H1 (cell line): ENCODE measurements around the gene FCRL4. TPM values are rescaled to one million over a fixed set of nuclear protein-coding genes. Genes with fewer than 3 reads are reported as not detected.

ENCODE experiments used
- CTCF ChIA-PET: fragments of 300-600 bp; sonication (Branson Sonifier 250); formaldehyde crosslinking; loops from one replicate; lab custom pipeline; 2021; ENCODE audit not compliant: partially characterized antibody; lab: Charles Lee
- POLR2A ChIA-PET: fragments of 300-600 bp; sonication (Branson Sonifier 250); formaldehyde crosslinking; loops from one replicate; lab custom pipeline; 2021; ENCODE audit warnings: inconsistent platforms; ENCODE audit not compliant: partially characterized antibody; lab: Charles Lee
- DNase-seq, 2 experiments: peaks; one replicate each; pipeline versions ENCODE4 v3.0.0 to v3.0.0-alpha.2; 2010 to 2022; ENCODE audit warnings: low spot score in 2 of 2, low read depth in 1 of 2, mixed read lengths in 1 of 2
- FAIRE-seq: peaks from 2 replicates; lab custom pipeline; 2011; peaks lifted over from hg19 to GRCh38; lab: Jason Lieb, UNC
- H2AFZ ChIP-seq: 2 replicates; pipeline ENCODE4 v1.8.1; 2012; ENCODE audit warnings: low read length, inconsistent platforms
- H2AK5ac ChIP-seq: 2 replicates; pipeline ENCODE4 v1.6.1; 2013; ENCODE audit warnings: low read depth, low read length
- H2BK120ac ChIP-seq: replicated peaks from 2 replicates; pipeline ENCODE3; 2013; ENCODE audit warnings: low read depth, low read length, inconsistent platforms
- H2BK12ac ChIP-seq: 2 replicates; pipeline ENCODE4 v1.6.1; 2013; ENCODE audit warnings: low read depth, low read length
- H2BK15ac ChIP-seq: 2 replicates; pipeline ENCODE4 v1.6.1; 2013; ENCODE audit warnings: low read length
- H2BK20ac ChIP-seq: 2 replicates; pipeline ENCODE4 v1.6.1; 2013; ENCODE audit warnings: low read length
- H2BK5ac ChIP-seq: 2 replicates; pipeline ENCODE4 v1.6.1; 2013; ENCODE audit warnings: low read depth, low read length
- H3K14ac ChIP-seq: 2 replicates; pipeline ENCODE4 v1.6.1; 2013; ENCODE audit warnings: inconsistent platforms; ENCODE audit not compliant: insufficient read length
- H3K18ac ChIP-seq: 2 replicates; pipeline ENCODE4 v1.6.1; 2013; ENCODE audit warnings: low read length; ENCODE audit errors: extremely low read depth
- H3K23ac ChIP-seq: 2 replicates; pipeline ENCODE4 v1.6.1; 2013; ENCODE audit warnings: inconsistent platforms; ENCODE audit not compliant: insufficient read length
- H3K23me2 ChIP-seq: 2 replicates; pipeline ENCODE4 v1.6.1; 2013; ENCODE audit warnings: low read depth, low read length
- H3K27ac ChIP-seq: 2 replicates; pipeline ENCODE4 v1.6.1; 2011; ENCODE audit warnings: low read depth, low read length, inconsistent platforms
- H3K27me3 ChIP-seq, 4 experiments: replicated peaks in 1 of 4; 1 replicate in 1 of 4; 2 replicates in 3 of 4; pipeline versions ENCODE4 v1.6.1 to v1.8.1; 2011 to 2013; ENCODE audit warnings: low read length in 3 of 4, mild to moderate bottlenecking in 3 of 4, inconsistent platforms in 2 of 4, mixed read lengths in 2 of 4, moderate library complexity in 1 of 4; ENCODE audit not compliant: control insufficient read depth in 3 of 4, insufficient read depth in 3 of 4; ENCODE audit errors: extremely low read depth in 1 of 4
- H3K36me3 ChIP-seq, 4 experiments: 2 replicates each; pipeline versions ENCODE4 v1.6.1 to v1.8.1; 2011 to 2013; ENCODE audit warnings: mild to moderate bottlenecking in 4 of 4, low read length in 3 of 4, moderate library complexity in 2 of 4, control low read depth in 1 of 4, inconsistent platforms in 1 of 4; ENCODE audit not compliant: insufficient read depth in 4 of 4, control insufficient read depth in 2 of 4
- H3K4ac ChIP-seq: replicated peaks from 2 replicates; pipeline ENCODE3; 2013; ENCODE audit warnings: low read length, low read depth, mixed read lengths, inconsistent platforms; ENCODE audit not compliant: insufficient read length
- H3K4me1 ChIP-seq, 4 experiments: replicated peaks in 1 of 4; 1 replicate in 1 of 4; 2 replicates in 3 of 4; pipeline versions ENCODE4 v1.6.1 to v1.8.1; 2011 to 2013; ENCODE audit warnings: low read length in 3 of 4, inconsistent platforms in 2 of 4, mixed read lengths in 1 of 4; ENCODE audit not compliant: insufficient read depth in 4 of 4, control insufficient read depth in 3 of 4
- H3K4me2 ChIP-seq, 2 experiments: 2 replicates each; pipeline versions ENCODE4 v1.6.1 to v1.8.1; 2011 to 2013; ENCODE audit warnings: low read depth in 2 of 2, low read length in 2 of 2, control low read depth in 1 of 2, inconsistent platforms in 1 of 2, mild to moderate bottlenecking in 1 of 2; ENCODE audit not compliant: insufficient read depth in 1 of 2
- H3K4me3 ChIP-seq, 4 experiments: fragments of 200-600, 300-600 bp in 1 of 4; sonication (generic), shearing (Covaris generic), sonication (Bioruptor Twin) in 1 of 4; 2 replicates each; pipeline versions ENCODE4 v1.5.1 to v1.8.1; 2011 to 2016; ENCODE audit warnings: low read length in 4 of 4, low read depth in 3 of 4, control low read depth in 2 of 4, inconsistent platforms in 2 of 4, mild to moderate bottlenecking in 2 of 4, mixed read lengths in 1 of 4, moderate library complexity in 1 of 4; ENCODE audit not compliant: insufficient read depth in 2 of 4; ENCODE audit errors: extremely low read depth in 1 of 4
- H3K56ac ChIP-seq: replicated peaks from 2 replicates; pipeline ENCODE3; 2013; ENCODE audit warnings: low read depth, mild to moderate bottlenecking, mixed read lengths, low read length, inconsistent platforms; ENCODE audit not compliant: insufficient read length
- H3K79me1 ChIP-seq: 2 replicates; pipeline ENCODE4 v1.6.1; 2013; ENCODE audit warnings: low read depth, low read length, control low read depth
- H3K79me2 ChIP-seq, 2 experiments: 2 replicates each; pipeline versions ENCODE4 v1.6.1 to v1.8.1; 2012 to 2013; ENCODE audit warnings: low read length in 2 of 2, mild to moderate bottlenecking in 2 of 2, inconsistent platforms in 1 of 2; ENCODE audit not compliant: insufficient read depth in 2 of 2, control insufficient read depth in 1 of 2
- H3K9ac ChIP-seq, 4 experiments: replicated peaks in 1 of 4; 1 replicate in 1 of 4; 2 replicates in 3 of 4; pipeline versions ENCODE4 v1.6.1 to v1.8.1; 2011 to 2013; ENCODE audit warnings: low read depth in 3 of 4, low read length in 3 of 4, control low read depth in 2 of 4, mild to moderate bottlenecking in 2 of 4, moderate library complexity in 2 of 4, inconsistent platforms in 1 of 4; ENCODE audit errors: extremely low read depth in 1 of 4
- H3K9me3 ChIP-seq, 2 experiments: 2 replicates each; pipeline versions ENCODE4 v1.6.1 to v1.8.1; 2012 to 2013; ENCODE audit warnings: mild to moderate bottlenecking in 2 of 2, moderate library complexity in 2 of 2, control low read depth in 1 of 2, inconsistent platforms in 1 of 2, low read depth in 1 of 2, low read length in 1 of 2, mixed read lengths in 1 of 2; ENCODE audit not compliant: insufficient read depth in 2 of 2
- H4K20me1 ChIP-seq, 2 experiments: replicated peaks in 1 of 2; 2 replicates each; pipeline versions ENCODE3 to v1.8.1; 2011 to 2013; ENCODE audit warnings: inconsistent platforms in 2 of 2, low read length in 2 of 2, mild to moderate bottlenecking in 1 of 2; ENCODE audit not compliant: insufficient read depth in 2 of 2, control insufficient read depth in 1 of 2
- H4K5ac ChIP-seq: 2 replicates; pipeline ENCODE4 v1.6.1; 2013; ENCODE audit warnings: low read length, low read depth, mixed read lengths, inconsistent platforms; ENCODE audit not compliant: insufficient read length
- H4K8ac ChIP-seq: 2 replicates; pipeline ENCODE4 v1.8.0; 2013; ENCODE audit warnings: mild to moderate bottlenecking, moderate library complexity, low read length, inconsistent platforms; ENCODE audit not compliant: insufficient read depth; ENCODE audit errors: extremely low read depth
- H4K91ac ChIP-seq: replicated peaks from 2 replicates; pipeline ENCODE3; 2013; ENCODE audit warnings: low read length, mixed read lengths, inconsistent platforms; ENCODE audit not compliant: insufficient read length
- BRCA1 ChIP-seq: IDR thresholded peaks from 2 replicates; pipeline ENCODE4 v1.6.1; 2012; ENCODE audit warnings: low read depth, low read length, improper control_type of control experiment
- CTBP2 ChIP-seq: IDR thresholded peaks from 2 replicates; pipeline ENCODE4 v1.7.0; 2011; ENCODE audit warnings: borderline replicate concordance, mild to moderate bottlenecking, moderate library complexity, mixed read lengths, low read length; ENCODE audit not compliant: insufficient read depth, insufficient read length
- EGR1 ChIP-seq: IDR thresholded peaks from 2 replicates; pipeline ENCODE4 v1.6.1; 2011; ENCODE audit warnings: low read depth, low read length, borderline replicate concordance
- KDM4A ChIP-seq: IDR thresholded peaks from one replicate; pipeline ENCODE4 v1.7.1; 2012; ENCODE audit warnings: low read depth, mild to moderate bottlenecking, moderate library complexity, low read length, inconsistent platforms; ENCODE audit not compliant: severe bottlenecking
- POLR2A ChIP-seq, 2 experiments: IDR thresholded peaks; 1 replicate in 1 of 2; 2 replicates in 1 of 2; pipeline ENCODE4 v1.6.1; 2011; ENCODE audit warnings: low read depth in 2 of 2, low read length in 2 of 2, mild to moderate bottlenecking in 2 of 2; ENCODE audit errors: control extremely low read depth in 1 of 2
- RXRA ChIP-seq: IDR thresholded peaks from 2 replicates; pipeline ENCODE4 v1.6.1; 2011; ENCODE audit warnings: low read depth, mild to moderate bottlenecking, low read length, moderate library complexity; ENCODE audit not compliant: insufficient read depth
- SIX5 ChIP-seq: IDR thresholded peaks from 2 replicates; pipeline ENCODE4 v1.6.1; 2011; ENCODE audit warnings: mild to moderate bottlenecking, low read depth, low read length
- TAF1 ChIP-seq: IDR thresholded peaks from 2 replicates; pipeline ENCODE4 v1.6.1; 2011; ENCODE audit warnings: mild to moderate bottlenecking, low read depth, low read length
- TEAD4 ChIP-seq: IDR thresholded peaks from 2 replicates; pipeline ENCODE4 v1.6.1; 2012; ENCODE audit warnings: low read depth, low read length, inconsistent platforms, mixed read lengths
- YY1 ChIP-seq: IDR thresholded peaks from 2 replicates; pipeline ENCODE4 v1.6.1; 2011; ENCODE audit warnings: low read depth, mild to moderate bottlenecking, low read length
- WGBS, 2 experiments: shearing (Covaris generic) in 1 of 2; methylation state at CpG; one replicate each; pipeline versions ENCODE4 v1.1.6 to v1.1.7; 2013 to 2015; ENCODE audit warnings: low lambda C conversion rate in 2 of 2, mixed read lengths in 2 of 2, inconsistent platforms in 1 of 2, low coverage in 1 of 2, missing lambda C conversion rate in 1 of 2; ENCODE audit not compliant: insufficient replicate concordance in 2 of 2, insufficient coverage in 1 of 2, insufficient read length in 1 of 2; ENCODE audit errors: extremely low coverage in 1 of 2, missing lambda C conversion rate in 1 of 2; 5-methylcytosine and 5-hydroxymethylcytosine counted together
- polyA plus RNA-seq, 7 experiments: library from polyadenylated mRNA; depleted of rRNA in 3 of 7; stranded (reverse) in 5 of 7; unstranded in 2 of 7; fragments of >200 nt in 5 of 7; fragments of 200-250 nt in 2 of 7; gene quantifications; 1 replicate in 5 of 7; 2 replicates in 1 of 7; 4 replicates in 1 of 7; pipeline versions ENCODE4 v1.2.1 to v1.2.3, GENCODE V29; 2011 to 2013; ENCODE audit warnings: missing spikeins in 2 of 7, mixed read lengths in 2 of 7
- total RNA-seq: library from RNA; stranded (reverse); fragmentation: NEBNext Ultra II Directional; extraction: Animal tissue kit (Norgen Biotek cat#: 25700); gene quantifications from 2 replicates; pipeline ENCODE4 v1.2.1, GENCODE V29; 2021
- TF ChIP-seq, protein P1 (sequence below): IDR thresholded peaks from 2 replicates; pipeline ENCODE4 v1.6.1; 2012; ENCODE audit warnings: low read length, inconsistent platforms

The FCRL4 gene
- total and polyA plus RNA-seq, 2 of the 8 experiments (the other 6 are each of a cell fraction or from before 2014, with no cell fraction given): not detected

DNA sequence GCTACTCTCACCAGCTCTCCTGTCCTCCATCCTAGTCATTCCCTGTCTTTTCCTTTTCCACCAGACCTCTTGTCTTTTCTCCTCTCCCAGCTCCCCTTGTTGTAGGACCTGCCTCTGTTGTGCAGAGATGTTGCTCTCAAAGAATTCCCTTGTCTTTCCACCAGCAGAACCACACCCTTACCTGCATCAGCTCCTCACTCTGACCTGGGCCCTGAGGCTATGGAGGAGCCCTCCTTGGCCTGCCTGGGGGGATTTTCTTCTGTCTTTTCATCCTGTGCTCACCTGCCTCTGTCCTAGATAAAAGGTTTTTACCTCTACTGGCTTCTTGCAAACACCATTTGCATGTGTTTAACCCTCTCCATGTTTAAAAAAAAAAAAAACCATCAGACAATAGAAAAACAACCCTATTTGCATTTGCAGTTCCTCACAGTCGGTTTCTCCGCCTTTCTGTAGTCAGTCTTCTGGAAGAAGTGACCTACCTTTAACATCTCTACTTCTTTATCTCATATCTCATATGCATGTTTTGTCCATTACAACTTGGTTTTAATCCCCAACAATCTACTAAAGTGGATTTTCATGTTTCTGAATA, 57.6 kb downstream of the FCRL4 start:
- no peaks in the 10 kb centered on the region; a peak in 1 of 8 replicates for H3K36me3 ChIP-seq
- H2BK15ac ChIP-seq: no peak overlapping the region
- no peak overlapping the region for H3K56ac ChIP-seq
- H2BK5ac ChIP-seq: peak overlapping the region; percentile 57; the same call in 1 of the 2 replicates
- H2AFZ ChIP-seq: no peak overlapping the region
- no peaks in the 10 kb centered on the region for H3K79me2 ChIP-seq
- H3K4me3 ChIP-seq: peak overlapping the region in 1 of 4 experiments; percentile 34; a peak in 1 of 8 replicates
- H2BK12ac ChIP-seq: peak overlapping the region; percentile 86
- FAIRE-seq (peak; percentile 57), DNase-seq (peak in 1 of 2 experiments; percentile 33)
- H3K4me1 ChIP-seq: peaks cover 0 to 14% (median 4%) of the 10 kb centered on the region in 4 experiments; a peak in 5 of 7 replicates
- no peak overlapping the region for H3K9ac ChIP-seq
- peak overlapping the region; percentile 46 for H4K5ac ChIP-seq
- H2BK120ac ChIP-seq: peak overlapping the region; percentile 25
- no peaks in the 10 kb centered on the region for H3K79me1 ChIP-seq
- H4K91ac ChIP-seq: peak overlapping the region; percentile 49
- H4K8ac ChIP-seq: no peak overlapping the region
- peak overlapping the region; percentile 52 to 55 for H3K4me2 ChIP-seq
- ChIA-PET CTCF (interaction anchor here (0.6 to 1.2 kb wide), 4 partner anchors 12 to 629 kb away, joined by 3 read pairs; partner anchors contain the start of gene FCRL5), POLR2A (no interaction called here)
- no peak overlapping the region for H3K14ac ChIP-seq
- peak overlapping the region; percentile 34; the same call in 1 of the 2 replicates for H3K18ac ChIP-seq
- no peaks in the 10 kb centered on the region for H3K27me3 ChIP-seq
- H4K20me1 ChIP-seq: no peaks in the 10 kb centered on the region
- H2BK20ac ChIP-seq: 0 out of 2 replicates have a peak overlapping the region, but pooled peaks have one; percentile 2
- WGBS, 2 experiments: 18% methylated on average over 2 of the region's 2 CpGs; no CpG with 5 or more reads in 1 of the 2 experiments
- H3K9me3 ChIP-seq: peaks cover 12 to 14% of the 10 kb centered on the region in 2 experiments
- H3K23ac ChIP-seq: no peak overlapping the region
- H2AK5ac ChIP-seq: 0 out of 2 replicates have a peak overlapping the region, but pooled peaks have one; percentile 19
- no peaks in the 10 kb centered on the region for H3K23me2 ChIP-seq
- peak overlapping the region; percentile 92 for H3K4ac ChIP-seq
- peak overlapping the region; percentile 62; the same call in 1 of the 2 replicates for H3K27ac ChIP-seq
- no peak for TF ChIP-seq TEAD4
- TF ChIP-seq TAF1: no peak
- TF ChIP-seq CTBP2: no peak
- no peak for TF ChIP-seq RXRA
- TF ChIP-seq KDM4A: no peak
- no peak for TF ChIP-seq BRCA1
- TF ChIP-seq POLR2A (IDR thresholded peaks at IDR 0.05; ENCODE audit: control extremely low read depth in 1 of 2, low read depth in 2 of 2, low read length in 2 of 2): no peak
- TF ChIP-seq YY1: no peak
- TF ChIP-seq, protein P1, sequence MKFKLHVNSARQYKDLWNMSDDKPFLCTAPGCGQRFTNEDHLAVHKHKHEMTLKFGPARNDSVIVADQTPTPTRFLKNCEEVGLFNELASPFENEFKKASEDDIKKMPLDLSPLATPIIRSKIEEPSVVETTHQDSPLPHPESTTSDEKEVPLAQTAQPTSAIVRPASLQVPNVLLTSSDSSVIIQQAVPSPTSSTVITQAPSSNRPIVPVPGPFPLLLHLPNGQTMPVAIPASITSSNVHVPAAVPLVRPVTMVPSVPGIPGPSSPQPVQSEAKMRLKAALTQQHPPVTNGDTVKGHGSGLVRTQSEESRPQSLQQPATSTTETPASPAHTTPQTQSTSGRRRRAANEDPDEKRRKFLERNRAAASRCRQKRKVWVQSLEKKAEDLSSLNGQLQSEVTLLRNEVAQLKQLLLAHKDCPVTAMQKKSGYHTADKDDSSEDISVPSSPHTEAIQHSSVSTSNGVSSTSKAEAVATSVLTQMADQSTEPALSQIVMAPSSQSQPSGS: no peak
- TF ChIP-seq SIX5: no peak
- TF ChIP-seq EGR1: no peak
